ENCODE results near the gene KLHDC10.

- TF ChIP-seq ATF3 (CRISPR knock-in tag; conservative IDR thresholded peaks at IDR 0.05) (no peak), MAX (CRISPR knock-in tag; IDR thresholded peaks at IDR 0.05) (no peak), JUN (CRISPR knock-in tag; IDR thresholded peaks at IDR 0.05) (no peak), CTCF (IDR thresholded peaks at IDR 0.05) (no peak), NR1H2 (CRISPR knock-in tag; IDR thresholded peaks at IDR 0.05) (no peak), SP1 (CRISPR knock-in tag; conservative IDR thresholded peaks at IDR 0.05) (no peak), ATF1 (CRISPR knock-in tag; IDR thresholded peaks at IDR 0.05) (no peak)
Observed at GRCh38 chr7:130149281-130150139, 79.2 kb downstream of the KLHDC10 start.

Measured in WTC11 (cell line).